Fibroblast of the aortic adventitia (primary cell): ENCODE data around the gene PRKAR1B. TPM values are rescaled to one million over a fixed set of nuclear protein-coding genes. Genes with fewer than 3 reads are reported as not detected.

Experiments used
- DNase-seq: peaks from one replicate; pipeline ENCODE4 v3.0.0-alpha.2; 2010; ENCODE audit warnings: low read depth
- H3K4me3 ChIP-seq: 2 replicates; pipeline ENCODE4 v1.5.1; 2011; ENCODE audit warnings: low read depth, mild to moderate bottlenecking, control low read depth, low read length, moderate library complexity
- total RNA-seq: library from RNA; depleted of rRNA; stranded (reverse); fragments of >200 nt; gene quantifications from 2 replicates; pipeline ENCODE4 v1.2.3, GENCODE V29; 2012; ENCODE audit warnings: low replicate concordance
- TF ChIP-seq, protein P1 (sequence below): IDR thresholded peaks from 2 replicates; pipeline ENCODE4 v1.5.1; 2011; ENCODE audit warnings: mild to moderate bottlenecking, low read length, control low read depth, inconsistent platforms; ENCODE audit not compliant: insufficient read depth

The PRKAR1B gene
- total RNA-seq, 1 donor: 7.0 TPM

DNA sequence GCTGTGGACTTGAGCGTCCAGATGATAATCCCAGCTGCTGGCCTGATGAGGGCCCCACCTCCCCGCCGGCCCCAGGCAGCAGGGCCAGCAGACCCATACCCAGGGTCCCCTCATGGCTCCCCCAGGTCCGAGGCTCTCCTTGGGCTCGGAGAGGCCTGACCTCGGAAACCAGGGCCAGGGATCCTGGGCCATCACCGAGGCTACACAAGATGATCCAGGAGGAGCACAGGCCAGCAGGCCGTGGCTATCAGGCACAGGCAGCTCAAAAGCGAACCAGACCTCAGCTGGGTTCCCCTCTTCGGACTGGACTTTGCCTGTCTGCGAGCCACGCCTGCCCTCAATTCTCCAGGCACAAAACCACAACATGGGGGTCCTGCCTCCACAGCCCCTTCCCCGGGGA is 224.8 kb downstream of the PRKAR1B start:
- DNase-seq: no peak
- TF ChIP-seq, protein P1, sequence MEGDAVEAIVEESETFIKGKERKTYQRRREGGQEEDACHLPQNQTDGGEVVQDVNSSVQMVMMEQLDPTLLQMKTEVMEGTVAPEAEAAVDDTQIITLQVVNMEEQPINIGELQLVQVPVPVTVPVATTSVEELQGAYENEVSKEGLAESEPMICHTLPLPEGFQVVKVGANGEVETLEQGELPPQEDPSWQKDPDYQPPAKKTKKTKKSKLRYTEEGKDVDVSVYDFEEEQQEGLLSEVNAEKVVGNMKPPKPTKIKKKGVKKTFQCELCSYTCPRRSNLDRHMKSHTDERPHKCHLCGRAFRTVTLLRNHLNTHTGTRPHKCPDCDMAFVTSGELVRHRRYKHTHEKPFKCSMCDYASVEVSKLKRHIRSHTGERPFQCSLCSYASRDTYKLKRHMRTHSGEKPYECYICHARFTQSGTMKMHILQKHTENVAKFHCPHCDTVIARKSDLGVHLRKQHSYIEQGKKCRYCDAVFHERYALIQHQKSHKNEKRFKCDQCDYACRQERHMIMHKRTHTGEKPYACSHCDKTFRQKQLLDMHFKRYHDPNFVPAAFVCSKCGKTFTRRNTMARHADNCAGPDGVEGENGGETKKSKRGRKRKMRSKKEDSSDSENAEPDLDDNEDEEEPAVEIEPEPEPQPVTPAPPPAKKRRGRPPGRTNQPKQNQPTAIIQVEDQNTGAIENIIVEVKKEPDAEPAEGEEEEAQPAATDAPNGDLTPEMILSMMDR: no peak
- no peak overlapping the region for H3K4me3 ChIP-seq

DNA sequence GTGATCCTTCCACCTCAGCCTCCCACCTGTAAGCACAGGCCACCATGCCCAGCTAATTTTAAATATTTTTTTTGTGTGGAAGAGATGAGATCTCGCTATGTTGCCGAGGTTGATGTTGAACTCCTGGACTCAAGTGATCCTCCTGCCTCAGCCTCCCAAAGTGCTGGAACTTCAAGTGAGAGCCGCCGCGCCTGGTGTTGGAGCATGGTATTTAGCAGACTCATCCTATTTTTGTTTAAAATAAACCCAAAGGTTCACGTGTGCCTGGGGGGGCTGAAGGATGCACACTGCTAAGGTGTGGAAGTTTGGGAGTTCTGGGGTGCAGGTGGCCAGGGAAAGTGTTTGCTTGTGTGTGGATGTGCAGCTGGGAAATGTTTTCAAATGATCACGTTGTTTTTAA is 225.6 kb downstream of the PRKAR1B start:
- DNase-seq: no peak
- TF ChIP-seq, protein P1: no peak
- no peak overlapping the region for H3K4me3 ChIP-seq

DNA sequence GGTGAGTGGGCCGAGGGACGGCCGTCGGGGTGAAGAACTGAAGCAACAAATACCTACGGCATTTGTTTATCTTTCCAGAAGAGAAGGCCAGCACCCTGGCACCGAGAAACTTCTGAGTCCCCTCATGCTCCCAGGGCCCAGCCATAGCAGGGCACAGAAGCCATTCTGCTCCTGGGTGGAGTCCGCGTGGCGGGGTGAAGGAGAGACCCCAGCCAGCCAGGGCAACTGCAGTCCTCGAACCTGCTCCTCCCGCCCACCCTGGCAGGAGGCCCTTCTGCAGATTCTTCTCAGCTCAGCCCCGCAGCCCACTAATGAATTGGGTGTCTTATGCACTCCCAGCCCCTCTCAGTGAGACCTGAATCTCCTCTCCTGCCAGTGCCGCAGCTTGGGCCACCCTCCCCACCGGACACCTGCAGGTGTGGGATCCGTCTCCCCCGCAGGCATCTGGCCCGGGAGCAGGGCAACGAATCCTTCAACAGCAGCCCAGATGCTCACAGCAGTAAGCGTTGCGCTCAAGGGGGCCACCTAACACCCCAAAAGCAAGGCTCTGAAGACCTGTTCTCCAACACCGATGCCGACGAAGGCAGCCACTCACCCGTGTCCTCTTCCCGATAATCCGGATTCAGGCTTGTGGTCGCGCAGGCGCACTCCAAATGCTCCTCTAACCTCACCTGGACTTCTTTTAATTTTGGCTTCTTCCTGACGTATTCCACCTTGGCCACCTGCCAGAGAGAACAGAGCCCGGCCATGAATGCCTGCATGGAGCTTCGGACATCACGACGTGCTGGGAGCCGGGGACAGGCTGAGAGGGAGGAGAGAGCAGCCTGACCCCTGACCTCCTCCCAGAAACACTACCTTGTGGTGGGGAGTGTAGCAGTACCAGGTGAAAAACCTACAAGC is 226.3 kb downstream of the PRKAR1B start:
- TF ChIP-seq, protein P1: no peak
- H3K4me3 ChIP-seq: no peak overlapping the region

DNA sequence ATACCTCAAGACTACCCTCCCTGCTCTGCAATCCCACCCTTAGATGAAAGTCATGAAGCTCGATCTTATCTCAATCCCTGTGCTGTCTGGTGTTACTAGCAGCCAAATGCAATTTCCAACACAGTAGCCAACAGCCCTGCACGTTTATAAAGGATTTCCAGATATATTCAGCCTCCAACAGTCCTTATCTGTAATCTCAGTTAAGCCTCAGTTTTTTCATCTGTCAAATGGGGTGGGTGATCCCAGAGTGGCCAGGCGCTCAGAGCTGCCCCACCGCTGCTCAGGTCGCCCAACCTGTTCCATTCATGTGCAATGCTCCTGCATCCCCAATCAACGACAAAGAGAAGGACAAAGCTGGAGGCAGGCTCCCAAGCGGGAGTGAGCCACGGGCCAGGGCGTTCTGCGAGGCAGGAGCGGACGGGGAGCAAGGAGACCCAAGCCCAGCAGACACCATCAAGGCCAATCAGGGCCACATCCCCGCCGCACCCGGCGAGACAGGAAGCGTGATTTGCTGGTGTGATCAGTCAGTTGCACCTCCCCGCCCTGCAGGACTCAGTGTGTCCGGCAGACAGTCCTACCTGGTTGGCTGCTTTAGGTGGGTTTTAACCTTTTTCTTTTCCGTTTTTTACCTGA is 227.1 kb downstream of the PRKAR1B start:
- TF ChIP-seq, protein P1: no peak
- DNase-seq: no peak
- no peak overlapping the region for H3K4me3 ChIP-seq

More for the DNA sequence above, 226.3 kb downstream of the PRKAR1B start:
- DNase-seq: no peak

Other genes starting within 250 kb of the PRKAR1B start
- 4.1 and 20.3 TPM in 2 replicates for gene PDGFA, start 207.4 kb downstream of the PRKAR1B start, total RNA-seq
- 10.5 and 22.0 TPM in 2 replicates for gene DNAAF5, start 582 bp downstream of the PRKAR1B start, total RNA-seq
- gene SUN1, start 105.2 kb upstream of the PRKAR1B start, total RNA-seq: 202 and 211 TPM in 2 replicates
- gene GET4, start 149.3 kb upstream of the PRKAR1B start, total RNA-seq: 13.5 and 14.2 TPM in 2 replicates
- gene ADAP1, start 227.4 kb upstream of the PRKAR1B start, total RNA-seq: 0.57 and 0.72 TPM in 2 replicates
- 12.5 and 15.0 TPM in 2 replicates for gene COX19, start 248.3 kb upstream of the PRKAR1B start, total RNA-seq